SIG-M5 treated with dmso at 0.1 percent for 504 hours (cell line): ENCODE results near the gene PRPF6.
A peak's percentile ranks its signal among the peaks of the same experiment; 100 is the strongest.

Experiments used
- DNase-seq: peaks from one replicate; lab custom pipeline; 2025; ENCODE audit not compliant: unreplicated experiment; lab: John Stamatoyannopoulos, UW

Gene PRPF6, protein sequence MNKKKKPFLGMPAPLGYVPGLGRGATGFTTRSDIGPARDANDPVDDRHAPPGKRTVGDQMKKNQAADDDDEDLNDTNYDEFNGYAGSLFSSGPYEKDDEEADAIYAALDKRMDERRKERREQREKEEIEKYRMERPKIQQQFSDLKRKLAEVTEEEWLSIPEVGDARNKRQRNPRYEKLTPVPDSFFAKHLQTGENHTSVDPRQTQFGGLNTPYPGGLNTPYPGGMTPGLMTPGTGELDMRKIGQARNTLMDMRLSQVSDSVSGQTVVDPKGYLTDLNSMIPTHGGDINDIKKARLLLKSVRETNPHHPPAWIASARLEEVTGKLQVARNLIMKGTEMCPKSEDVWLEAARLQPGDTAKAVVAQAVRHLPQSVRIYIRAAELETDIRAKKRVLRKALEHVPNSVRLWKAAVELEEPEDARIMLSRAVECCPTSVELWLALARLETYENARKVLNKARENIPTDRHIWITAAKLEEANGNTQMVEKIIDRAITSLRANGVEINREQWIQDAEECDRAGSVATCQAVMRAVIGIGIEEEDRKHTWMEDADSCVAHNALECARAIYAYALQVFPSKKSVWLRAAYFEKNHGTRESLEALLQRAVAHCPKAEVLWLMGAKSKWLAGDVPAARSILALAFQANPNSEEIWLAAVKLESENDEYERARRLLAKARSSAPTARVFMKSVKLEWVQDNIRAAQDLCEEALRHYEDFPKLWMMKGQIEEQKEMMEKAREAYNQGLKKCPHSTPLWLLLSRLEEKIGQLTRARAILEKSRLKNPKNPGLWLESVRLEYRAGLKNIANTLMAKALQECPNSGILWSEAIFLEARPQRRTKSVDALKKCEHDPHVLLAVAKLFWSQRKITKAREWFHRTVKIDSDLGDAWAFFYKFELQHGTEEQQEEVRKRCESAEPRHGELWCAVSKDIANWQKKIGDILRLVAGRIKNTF

DNA sequence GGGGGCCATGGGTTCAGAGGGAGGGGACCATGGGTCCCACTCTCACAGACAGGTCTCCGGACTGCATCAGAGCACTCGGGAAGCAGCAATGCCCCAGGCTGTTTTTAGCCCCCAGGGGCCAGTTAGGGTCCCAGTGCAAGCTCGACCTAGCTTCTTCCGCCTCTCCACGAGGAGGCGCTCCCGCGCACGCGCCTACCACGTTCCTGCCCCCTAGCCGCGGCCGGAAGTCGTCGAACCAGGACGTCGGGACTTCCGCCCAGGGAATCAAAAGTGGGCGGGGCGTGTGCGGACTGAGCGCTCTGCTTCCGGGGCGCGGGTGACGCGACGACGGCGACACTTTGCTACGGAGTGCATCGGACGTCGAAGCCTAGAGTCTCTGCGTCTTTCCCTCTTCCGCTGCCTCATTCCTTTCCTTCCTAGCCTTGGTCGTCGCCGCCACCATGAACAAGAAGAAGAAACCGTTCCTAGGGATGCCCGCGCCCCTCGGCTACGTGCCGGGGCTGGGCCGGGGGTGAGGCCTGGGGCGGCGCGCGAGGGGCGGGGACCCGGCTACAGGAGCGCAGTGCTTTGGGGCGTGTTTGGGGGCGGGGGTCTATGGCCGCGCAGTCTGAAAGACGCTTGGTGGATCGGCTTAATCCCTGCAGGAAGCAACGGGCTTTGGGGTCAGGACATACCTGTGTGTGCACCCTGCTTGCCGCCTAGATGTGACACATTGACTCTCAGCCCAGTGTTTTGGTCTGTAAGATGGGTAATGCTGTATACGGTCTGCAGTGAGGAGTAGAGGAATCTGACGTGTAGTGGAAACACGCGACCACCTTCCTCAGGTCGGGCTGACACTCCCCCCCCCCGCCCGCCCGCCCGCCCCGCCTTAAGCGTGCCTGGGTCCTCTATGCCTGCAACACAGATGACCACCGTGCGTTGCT lies at the start of gene PRPF6:
Gene PRPF6 (plus strand): TSS at position 327 of the 923 bp plus-strand sequence. CDS start 114 bp downstream, at position 441.
- peak; percentile 99 for DNase-seq

DNA sequence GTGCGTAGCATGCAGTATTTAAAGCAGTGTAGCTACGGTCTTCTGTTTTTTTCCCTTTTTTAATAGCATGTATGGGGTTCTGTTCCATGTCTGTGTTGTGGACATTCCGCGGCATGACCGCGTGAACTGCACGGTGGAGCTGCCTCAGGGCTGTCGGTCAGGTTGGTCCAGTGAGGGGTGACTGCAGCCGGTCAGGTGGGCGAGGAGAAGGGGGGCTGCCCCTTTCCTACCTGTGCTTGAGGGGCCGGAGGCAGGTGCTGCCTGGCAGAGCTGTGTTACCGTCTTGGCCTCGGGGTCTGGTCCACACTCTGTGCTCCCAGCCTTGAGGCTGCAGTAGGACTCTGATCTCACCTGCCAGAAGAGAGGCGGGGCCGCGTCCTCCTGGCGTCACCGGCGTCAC lies 49.2 kb upstream of the PRPF6 start:
- DNase-seq = no peak

DNA sequence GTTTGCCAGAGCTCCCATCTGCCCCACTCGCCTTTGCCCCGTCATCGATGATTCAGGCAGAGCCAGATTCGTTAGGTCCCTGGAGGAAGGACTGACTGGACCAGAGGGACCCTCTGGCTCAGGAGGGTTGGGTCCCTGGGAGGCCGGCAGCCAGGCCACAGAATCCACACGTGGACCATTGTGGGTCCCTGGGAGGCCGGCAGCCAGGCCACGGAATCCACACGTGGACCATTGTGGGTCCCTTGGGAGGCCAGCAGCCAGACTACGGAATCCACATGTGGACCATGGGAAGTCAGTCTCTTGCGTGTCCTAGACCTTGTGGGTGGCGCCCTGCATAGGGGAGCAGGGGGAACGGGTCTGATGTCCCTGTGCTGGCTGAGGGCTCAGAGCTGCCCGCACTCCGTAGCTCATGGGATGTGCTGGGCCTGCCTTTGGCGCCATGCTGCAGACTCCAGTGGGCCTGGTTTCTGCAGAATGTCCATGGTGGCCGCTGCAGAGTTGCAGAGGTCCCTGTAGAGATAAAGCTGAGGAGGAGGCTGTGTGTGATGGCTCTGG lies 48.2 kb upstream of the PRPF6 start:
- no peak for DNase-seq

DNA sequence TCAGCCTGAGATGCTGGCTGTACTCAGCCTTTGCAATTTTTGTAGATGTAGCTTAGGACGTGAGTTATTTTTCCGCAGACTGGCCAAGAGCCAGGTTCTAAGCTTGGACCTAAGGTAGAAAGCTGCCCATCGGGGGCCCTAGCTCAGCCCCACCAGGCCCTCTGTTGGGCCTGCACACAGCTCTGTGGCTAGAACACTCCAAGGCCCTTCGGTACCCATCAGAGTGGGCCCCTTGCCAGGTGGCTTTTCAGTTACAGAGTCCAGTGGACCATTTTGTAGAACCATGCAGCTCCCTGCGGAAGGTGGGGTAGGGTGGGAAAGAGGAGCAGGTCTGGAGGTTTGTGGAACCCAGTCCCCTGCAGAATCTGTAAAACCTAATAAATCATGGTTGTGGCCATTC lies 47.3 kb upstream of the PRPF6 start:
- no peak for DNase-seq

DNA sequence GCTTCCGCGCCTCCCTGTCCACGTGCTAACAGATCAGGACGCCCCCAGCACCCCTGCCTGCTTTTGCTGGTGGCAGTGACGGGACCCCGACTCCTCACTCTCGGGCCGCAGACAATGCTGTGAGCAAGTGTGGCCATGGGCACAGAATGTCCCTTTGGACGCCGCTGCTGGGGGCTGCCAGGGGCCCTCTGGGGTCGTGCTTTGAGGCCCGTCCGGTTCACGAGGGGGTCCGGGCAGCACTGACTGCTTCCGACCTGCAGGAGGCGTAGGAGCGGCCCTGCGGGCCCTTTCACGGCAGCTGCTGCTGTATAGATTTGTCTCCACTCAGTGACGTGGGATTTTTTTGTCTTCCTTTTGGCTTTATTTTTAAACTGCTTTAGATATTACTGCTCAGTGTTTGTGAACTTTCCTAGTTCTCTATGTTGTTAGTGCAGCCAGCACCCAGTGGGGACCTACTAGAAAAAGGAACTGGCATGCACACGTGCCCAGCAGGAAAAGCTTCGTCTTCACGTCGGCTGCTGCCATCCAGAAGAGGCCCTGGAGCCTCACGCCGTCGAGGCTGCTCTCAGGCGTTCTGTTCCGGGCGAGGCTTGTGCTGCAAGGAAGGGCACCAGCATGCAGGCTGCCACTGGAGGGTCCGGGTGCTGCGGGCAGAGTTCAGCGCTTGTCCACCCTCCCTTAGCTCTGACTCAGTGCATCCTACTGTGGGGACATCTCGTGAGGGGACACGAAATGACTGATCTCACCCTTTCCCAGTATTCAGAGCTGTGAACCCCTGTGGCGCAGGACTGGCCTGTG lies 46.5 kb upstream of the PRPF6 start:
- no peak for DNase-seq

DNA sequence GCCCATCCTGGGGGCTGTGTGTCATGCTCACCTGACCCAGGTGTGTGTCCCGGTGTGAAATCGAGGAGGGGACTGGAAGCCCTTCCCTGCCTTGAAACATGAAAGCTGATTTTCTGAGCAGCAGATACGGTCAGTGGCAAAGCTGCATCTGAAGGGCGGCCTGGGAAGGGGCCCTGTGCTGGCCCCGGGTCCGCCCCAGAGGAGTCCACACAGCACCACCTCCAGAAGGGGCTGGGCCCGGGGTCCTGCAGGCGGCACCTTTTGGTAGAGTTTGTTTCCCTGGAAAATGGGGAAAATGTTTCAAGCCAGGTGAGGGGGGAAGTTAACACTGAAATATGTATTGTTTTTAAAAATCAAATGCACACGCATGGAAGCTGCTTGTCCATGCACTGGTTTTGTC lies 45.5 kb upstream of the PRPF6 start:
- no peak for DNase-seq

DNA sequence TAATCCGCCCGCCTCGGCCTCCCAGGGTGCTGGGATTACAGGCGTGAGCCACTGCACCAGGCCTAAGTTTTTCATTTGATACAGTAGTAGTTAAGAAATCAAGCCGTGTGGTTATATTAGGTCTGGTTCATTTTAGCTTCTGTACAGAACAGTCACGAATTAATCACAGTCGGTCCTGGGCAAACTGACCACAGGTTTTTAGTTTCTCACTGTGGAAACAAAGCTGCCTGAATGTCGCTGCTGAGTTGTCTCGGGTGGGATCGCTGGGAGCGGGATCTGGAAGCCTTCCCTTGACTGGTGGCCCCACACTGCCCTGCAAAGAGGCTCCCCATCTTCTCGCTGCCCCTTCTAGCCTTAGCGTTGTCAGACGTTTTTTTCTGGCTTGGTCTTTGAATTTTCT lies 43.3 kb upstream of the PRPF6 start:
- no peak for DNase-seq

DNA sequence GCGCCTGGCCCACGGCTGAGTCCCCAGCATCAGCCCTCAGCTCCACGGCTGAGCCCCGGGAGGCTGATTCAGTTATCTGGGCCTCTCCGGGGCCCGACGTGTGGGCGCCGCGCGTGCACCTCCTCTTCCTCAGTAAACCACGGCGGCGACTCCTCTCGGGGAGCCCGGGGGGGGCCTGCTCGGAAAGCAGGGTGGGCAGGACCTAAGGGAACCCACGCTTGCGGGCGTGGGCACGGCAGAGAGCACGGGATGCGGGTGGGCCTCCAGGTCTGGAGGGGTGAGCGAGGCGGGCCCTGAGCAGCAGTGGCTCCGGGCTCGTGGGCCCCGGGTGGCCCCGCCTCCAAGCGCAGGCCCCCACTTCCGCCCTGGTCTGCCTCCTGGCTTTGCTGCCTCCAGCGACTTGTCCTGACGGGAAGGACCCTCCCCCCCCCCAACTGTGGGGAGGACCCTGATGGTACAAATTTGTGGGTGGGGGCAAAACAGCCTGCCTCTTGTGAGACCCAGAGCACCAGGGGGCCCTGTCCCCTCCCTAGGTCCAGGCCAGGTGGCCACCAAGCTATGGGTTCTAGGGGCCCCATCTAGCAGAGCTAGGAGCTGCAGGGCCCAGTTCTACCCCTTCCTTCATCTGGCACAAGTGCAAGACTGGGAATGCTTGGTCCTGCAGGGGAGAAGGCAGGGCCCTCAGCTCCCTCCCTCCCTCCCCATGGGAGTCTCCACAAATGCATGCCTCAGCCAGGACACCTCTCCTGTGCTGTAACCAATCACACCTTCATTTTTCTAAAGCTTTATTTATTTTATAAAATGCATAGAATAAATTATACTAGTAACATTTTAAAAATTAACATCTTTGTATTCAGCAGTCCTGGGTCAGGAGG lies 41.6 kb upstream of the PRPF6 start:
- DNase-seq = no peak

DNA sequence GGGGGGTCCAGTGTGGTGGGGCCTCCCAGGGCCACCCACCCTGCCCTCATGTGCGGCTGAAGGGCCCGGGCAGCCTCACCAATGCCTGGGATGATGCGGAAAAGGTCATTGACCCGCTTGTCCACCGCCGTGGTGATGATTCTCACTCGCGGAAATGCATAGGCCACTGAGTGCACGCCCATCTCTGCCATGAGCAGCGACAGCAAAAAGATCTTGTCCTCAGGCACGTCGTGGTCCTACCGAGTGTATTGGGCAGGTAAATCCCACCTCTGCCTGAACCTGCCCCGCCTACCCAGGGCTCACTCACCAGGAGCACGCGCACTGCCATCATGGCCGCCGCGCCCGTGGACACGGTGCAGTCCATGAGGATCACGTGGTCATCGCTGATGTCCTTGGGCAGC lies 40.9 kb upstream of the PRPF6 start:
- DNase-seq = no peak

DNA sequence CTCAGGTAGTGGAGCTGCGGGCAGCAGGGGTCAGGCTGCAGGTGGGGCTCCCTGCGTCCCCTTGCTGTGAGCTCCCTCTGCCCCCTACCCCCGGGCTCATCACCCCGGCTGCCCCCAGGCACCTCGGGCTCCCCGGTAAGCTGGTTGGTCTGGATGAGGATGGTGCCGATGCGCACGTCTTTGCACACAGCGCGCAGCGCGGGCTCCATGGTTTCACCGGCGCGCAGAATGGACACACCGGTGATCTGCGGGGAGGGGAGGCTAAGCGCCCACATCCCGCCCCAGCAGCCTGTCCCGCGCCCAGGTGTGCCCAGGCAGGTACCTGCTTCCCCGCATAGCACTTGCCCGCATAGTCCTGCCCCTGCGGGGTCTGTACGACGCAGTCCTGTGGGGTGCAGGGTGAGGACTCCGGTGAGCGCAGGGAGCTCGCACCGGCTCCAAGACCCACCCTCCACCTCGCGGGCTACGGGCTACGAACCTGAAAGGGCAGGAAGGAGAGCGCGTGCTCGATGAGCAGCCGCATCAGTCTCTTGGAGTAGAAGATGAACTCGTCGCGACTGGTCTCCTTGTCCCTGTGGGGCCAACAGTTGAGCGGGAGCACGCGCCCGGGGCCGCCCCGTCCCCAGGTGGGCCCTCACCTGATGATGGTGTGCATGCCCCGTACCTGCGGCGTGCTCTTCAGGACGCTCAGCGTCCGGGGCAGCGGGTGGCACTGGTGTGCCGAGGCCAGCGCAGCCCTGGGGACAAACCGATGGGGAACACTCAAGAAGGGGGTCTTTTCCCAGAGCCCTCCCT lies 40.3 kb upstream of the PRPF6 start:
- no peak for DNase-seq

DNA sequence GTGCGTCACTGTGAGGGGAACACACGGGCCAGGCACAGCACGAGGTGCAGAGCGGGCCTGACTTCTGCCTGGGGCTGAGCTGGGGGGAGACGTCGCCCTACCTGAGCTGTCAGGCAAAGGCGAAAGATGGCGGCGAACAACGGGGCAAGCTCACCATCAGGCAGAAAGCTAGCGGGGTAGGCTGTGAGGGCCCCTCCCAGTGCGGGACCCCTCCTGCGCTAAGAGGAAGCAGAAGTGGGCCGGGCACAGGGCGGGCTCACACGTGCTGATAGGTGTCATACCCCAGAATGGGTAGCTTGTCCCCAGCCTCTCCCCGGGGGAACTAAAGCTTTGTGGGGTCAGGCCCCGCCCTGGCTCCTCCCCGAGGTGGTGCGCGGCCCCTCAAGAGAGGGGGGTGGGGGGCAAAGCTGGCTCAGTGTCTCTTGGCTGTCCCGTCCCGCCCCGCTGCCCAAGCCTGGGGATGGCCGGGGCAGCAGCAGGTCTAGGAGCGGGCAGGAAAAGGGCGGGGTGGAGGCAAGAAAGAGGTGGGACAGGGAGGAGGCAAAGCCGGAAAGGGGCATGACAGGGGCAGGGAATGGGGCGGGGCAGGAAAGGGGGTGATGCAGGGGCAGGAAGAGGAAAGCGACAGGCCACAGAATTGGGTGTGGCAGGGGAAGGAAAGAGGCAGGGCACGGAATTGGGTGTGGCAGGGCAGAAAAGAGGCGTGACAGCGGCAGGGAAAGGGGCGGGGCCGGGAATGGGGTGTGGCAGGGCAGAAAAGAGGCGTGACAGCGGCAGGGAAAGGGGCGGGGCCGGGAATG lies 39.5 kb upstream of the PRPF6 start:
- DNase-seq = peak; percentile 44

DNA sequence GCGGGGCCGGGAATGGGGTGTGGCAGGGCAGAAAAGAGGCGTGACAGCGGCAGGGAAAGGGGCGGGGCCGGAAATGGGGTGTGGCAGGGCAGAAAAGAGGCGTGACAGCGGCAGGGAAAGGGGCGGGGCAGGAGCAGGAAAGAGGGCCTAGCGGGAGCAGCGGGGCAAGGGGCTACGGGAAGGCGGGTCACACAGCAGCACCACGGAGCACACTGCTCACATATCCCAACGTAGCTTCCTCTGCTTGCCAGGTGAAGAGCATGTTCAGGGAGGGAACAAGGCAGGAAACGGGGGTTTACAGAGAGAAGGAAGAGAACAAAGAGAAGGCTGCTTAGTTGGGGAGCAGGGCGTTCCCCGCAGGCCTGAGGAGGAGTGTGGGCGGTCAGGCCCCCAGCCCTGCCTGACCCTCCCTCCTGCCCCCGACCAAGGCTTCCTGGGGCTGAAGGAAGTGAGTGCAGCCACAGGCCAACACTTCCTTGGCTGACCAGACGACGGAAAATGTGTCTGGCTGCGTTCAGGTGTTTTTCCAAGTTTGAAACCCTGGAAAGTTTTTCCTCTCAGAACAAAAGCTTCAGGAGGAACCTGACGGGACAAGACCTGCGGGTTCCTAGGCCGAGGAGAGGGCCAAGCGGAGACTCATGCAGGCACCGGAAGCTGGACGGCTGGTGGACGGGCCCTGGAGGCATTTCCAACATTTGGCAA lies 38.5 kb upstream of the PRPF6 start:
- peak; percentile 13 for DNase-seq

DNA sequence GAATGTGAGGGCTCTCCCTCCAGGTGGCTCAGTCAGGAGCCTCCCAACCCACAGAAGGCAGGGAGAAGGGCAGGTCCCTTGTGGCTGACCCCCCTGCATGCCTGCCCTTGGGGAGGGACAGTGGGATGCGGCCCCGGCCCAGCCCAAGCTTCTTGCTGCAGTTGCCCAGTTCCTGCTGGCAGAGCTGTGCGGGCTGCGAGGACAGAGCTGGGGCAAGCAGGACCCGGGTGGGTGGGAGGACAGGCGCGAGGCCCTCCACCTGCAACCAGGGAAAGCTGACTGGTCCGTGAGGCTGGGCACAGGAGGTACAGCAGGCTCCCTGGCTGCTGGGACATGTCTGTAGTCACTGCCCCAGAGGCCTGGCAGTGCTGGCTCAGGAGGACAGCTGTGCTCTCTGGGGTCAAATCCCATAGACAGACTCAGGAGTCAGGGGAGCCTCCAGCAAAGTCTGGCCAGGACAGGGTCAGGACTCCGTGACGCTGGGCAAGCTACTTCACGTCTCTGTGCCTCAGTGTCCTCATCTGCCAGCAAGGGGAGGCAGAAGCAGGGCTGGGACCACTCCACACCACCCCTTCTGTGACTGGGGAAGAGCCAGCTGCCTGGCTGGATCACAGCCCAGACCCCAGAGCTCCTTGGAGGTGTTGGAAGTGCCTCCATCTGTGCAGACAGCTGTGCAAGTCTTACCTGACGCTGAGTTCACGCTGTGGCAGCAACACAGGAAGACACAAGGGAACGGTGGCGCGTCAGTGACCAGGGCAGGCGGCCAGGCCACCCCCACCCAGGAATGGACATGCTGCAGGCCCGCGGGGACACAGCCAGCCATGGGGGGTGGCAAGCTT lies 37.7 kb upstream of the PRPF6 start:
- DNase-seq = no peak

DNA sequence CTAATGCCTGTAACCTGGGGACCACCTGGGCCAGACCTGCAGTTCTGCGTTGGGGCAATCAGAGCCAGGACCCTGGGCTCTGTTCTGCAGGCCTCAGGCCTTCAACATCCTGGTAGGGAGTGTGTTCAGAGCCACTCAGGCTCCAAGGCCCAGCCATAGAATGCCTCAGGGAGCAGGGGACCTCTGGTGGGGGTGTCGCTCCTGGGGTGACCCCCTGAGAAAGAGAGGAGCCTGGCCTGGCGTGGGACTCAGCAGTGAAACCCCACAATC lies 37.2 kb upstream of the PRPF6 start:
- DNase-seq = no peak

DNA sequence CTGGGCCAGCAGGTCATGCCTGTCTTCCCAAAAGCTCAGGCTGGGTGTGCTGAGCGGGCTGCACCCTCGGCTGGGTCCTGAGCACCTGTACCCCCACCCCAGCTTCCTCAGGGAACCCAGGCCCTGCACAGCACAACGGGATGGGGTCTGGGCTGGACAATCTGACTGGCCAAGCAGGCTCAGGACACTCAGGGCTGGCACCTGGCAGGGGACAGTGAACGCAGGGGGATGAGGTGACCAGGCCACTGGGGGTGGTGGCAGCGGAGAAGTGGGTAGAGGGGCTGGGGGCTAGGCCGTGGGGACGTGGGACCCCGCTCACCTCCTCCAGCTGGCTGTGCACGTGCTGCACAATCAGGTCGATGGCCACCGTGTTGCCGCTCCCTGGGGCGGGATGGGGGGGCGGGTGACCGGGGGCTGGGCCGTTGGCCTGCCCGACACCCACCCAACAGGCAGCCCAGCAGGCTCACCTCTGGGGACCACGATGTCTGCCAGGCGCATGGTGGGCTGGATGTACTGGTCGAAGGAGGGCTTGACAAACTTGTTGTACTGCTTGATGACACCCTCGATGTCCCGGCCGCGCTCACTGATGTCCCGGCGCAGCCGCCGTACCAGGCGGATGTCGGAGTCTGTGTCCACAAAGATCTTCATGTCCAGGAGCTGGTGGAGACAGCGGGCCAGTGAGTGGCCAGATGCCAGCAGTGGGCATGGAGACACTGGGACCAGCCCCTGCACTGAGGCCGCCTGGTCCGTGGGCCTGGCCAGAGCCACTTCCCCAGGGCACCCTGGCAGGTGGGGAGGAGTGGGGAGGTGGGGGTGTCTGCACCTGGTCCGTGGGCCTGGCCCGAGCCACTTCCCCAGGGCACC lies 36.6 kb upstream of the PRPF6 start:
- DNase-seq = no peak
